Measurements from ENCODE around the gene CPB2.

CPB2 gene, protein sequence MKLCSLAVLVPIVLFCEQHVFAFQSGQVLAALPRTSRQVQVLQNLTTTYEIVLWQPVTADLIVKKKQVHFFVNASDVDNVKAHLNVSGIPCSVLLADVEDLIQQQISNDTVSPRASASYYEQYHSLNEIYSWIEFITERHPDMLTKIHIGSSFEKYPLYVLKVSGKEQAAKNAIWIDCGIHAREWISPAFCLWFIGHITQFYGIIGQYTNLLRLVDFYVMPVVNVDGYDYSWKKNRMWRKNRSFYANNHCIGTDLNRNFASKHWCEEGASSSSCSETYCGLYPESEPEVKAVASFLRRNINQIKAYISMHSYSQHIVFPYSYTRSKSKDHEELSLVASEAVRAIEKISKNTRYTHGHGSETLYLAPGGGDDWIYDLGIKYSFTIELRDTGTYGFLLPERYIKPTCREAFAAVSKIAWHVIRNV

DNA sequence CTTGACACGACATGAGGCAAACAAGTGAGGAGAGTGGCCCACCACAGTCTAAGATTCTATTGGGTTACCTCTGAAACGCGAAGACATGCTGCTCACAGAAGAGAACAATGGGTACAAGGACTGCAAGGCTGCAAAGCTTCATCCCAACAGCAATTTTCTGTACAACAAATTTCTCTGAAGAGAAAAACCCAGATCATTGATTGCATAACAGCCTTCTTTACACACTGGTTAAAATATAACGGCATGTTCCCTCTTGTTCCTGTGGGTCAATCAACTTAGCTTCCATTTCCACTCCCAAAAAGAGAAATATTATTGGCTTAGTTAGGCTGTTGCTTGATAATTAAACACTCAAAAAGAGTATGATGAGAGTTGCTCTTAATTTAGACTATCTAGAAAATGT is at the start of gene CPB2:
TSS of gene CPB2 (minus strand) at position 166 of the 400 bp plus-strand sequence. CDS start at position 142, 24 bp downstream.
- no peak for DNase-seq

DNA sequence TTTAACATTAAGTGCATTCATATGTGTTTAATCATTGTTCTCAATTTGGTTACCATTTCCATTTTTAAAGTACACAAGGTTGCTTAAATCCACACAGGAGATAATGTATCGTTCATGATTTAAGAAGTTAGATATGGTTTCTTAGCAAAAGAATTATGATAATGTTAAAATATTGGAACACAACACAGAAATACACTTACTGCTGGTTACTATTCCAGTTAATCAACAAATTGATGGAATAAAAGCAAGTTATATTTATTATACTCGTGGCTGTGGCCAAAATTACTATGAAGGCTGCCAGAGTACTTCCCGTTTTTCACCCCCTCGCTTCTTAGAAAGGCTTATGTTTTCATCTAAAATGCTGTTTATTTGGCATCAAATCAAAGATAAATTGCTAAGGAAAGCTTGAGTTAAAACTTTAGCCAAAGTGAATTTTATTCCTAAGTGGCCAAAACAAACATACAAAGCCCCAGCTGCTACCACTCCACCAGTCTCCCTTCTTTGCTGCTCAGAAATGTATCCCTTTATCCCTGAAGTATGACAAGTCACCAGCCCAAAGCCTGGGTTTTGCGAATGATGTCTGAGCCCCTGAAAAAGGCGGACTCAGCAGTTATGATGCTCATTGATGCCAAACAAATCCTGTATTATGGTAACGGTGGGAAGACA is 49.4 kb upstream of the CPB2 start:
- peak; percentile 2 for DNase-seq

DNA sequence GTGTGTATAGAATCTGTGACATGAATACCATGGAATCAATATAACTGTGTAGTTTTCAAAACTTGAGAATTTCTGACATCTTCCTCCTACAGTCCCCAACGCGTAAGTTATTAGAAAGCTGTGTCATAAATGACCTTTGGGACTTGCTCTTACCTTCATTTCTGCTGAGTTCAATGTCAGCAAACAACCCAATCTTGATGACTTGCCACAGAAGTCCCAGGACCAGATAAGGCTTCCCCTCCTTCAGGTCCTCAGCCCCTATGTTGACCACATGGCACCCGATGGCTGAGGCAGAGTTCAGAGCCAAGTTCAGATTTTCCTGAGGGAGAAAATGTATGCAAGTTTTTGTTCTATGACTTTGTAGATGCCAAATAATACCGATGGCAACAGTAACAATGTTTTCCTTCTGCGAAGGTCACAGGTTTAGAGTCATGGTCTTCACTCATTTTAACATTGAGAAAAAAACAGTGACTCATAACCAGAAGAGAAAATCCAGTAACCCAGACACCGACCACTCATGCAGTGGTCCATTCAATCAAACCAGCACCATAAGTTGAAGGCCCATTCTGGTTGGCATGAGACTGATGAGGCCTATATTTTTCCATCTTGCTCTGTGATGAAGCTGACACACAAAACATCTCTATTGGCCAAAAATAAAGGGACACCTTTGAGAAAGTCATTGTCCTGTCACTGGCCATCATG is 47.9 kb upstream of the CPB2 start:
- no peak for DNase-seq

DNA sequence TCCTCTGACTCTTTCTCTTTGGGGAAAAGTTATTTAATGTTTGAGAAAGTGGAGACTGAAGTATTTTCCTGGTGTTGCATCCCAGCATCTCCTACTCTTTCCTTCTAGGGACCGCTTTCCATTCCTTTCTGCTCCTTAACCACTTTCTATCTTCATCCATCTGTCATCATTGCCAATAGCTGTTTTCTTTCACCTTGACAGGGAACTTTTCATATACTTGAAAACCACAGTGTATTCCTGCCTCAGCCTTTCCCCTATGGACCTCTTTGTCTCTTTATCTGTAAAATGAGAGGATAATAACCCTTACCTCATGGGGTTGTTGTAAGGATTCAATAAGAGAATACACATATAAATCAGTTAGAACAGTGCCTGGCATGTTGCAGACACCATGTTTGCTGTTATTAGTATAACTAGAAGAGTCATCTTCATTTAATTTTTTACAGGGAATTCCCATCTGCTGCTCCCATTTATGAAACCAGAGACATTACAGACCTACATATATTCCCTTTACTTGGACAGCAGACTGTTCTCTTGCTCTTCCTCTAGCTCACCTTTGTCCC is 45.4 kb upstream of the CPB2 start:
- DNase-seq, result no peak

DNA sequence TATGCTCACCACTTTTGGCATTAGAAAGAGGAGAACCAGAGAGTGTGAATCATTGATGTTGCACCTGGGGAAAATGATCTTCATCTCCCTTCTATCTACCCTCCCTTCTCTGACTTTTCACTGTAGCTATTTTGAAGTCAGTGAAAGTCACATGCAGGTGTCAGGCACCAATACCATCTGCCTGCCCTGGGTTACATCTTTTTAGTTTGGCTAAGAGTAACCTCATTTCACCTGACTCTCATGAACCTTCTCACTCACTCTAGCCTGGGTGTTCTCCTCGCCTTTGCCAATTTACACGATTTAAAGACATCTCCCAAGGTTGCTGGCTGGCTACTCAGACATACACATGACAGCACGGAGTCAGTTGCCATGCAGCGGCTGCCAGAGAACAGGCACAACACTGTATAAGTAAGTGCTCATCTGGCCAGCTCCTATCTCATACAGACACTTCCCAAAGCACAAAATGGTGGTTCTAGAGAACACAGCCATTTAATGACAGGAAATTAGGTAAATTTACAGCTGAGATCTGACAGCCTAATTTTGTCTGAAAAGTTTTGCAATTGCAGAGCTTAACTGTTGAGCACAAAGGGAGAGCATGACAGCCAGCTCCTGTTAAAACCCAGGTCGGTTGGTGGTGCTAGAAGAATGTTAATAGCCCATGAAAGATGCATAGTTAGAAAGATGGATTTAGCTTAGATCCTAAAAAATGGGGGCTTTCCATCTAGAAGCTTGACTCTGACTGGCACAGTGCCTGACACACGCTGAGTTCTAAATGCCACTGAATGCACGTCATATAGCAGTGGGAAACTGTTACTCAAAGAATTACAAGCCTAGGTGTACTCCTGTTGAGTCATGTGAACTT is 44.7 kb upstream of the CPB2 start:
- no peak for DNase-seq

DNA sequence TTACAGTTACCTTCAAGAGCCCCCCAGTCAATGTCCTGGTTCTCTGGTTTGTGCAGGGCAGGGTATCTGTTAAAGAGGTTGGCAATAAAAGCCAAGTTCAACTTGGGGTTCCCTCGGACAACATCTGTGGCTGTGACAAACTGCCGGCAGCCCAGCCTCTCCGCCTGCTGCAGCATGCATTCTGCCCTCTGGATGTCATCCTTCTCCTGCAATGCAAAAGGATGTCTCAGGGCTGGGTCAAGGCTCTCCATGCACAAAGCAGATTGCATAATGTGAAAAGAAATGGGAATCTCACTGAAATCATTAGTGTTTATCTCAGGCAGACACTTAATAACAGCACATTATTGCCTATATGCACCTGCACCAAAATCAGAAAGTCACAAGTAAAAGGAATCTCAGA is 42.1 kb upstream of the CPB2 start:
- peak; percentile 29 for DNase-seq

DNA sequence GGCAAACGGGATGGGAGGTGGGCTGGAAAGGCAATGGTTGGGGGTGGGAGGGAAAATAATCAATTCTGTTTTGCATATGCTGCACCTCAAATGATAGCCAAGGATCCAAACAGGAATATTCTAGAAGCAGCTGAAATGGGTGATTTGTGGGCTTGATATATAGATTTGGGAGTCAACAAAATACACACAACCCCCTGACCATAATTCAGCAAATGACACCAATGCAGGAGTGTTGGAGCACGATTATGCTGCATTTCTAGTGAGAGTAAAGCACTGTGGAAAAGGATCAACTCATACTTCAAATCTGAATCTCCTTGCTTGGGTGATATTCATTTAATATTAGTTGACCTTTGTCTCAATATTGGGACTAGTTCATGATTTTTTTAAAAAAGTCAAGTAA is 41.1 kb upstream of the CPB2 start:
- DNase-seq, result no peak

DNA sequence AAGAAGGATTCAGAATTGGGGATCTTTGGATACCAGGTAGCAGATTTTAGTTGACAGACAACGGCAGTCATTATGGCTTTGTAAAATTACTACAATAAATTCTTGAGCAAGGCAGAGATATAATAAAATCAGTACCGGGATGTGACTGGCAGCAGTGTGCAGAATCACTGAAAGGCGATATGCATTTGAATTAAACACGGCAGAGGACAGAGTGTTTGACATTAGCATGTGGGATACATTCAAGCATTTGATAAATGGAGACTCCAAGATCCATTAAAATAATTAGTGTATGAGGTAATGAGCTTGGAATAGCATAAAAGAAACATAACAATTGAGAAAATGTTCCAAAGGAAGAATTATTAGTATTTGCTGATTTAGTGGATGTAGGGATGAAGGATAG is 40.3 kb upstream of the CPB2 start:
- no peak for DNase-seq

DNA sequence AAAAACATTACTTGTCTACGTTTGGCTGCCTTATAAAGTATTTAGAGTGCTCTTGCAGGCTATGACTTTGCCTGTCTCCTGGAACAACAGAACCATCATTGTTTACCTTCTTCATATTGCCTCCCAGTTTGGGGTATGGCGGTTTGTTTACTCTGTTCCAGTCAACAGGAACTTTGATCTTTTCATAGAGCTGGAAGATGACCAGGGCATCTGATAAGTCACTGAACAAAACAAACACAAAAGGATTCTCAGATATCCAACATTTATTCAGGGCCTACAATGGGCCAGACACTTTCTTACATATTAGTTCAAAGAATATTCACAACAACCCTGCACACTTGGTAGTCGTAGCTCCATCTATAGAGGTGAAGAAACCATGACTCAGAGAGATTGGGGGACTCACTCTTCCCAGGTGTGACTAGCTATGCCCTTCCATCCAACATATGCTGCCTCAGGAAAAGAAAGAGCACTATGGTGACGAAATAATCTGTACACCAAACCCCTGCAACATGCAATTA is 38.4 kb upstream of the CPB2 start:
- DNase-seq, result no peak

DNA sequence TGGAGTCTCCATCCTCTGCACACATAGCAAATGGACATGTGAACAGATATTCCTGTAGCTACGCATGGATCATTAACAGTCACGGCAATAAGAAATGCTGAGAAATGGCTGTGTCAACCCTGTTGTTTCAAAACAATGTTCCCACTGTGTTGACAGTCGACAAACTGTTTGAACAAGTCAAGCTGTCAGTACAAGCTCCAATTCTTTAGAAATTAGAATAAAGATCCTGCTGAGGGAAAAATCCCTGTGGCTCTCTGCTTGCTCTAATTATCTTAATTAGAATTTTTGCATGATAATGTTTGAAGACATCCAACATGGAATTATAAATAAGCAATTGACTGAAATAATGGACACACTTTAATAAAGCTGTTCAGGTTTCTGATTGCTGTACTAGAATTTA is 37.9 kb upstream of the CPB2 start:
- DNase-seq, result no peak

DNA sequence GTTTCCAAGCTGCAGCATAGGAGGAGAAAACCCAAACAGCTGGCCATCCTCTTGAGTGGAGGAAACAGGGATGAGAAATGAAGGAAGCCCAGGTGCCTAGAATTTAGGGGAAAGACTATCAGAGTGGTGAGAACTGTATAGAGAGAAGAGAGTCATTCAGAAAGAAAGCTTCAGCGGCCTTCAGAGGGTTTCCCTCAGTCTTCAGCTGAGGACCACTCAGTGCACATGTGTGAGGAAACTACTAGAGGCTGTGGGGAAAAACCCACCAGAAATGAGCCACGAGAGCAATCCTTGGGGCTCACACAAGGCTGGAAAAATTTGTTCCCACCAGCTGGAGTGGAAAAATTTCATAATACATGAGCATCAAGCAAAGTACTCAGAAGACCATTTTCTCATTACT is 35.2 kb upstream of the CPB2 start:
- no peak for DNase-seq

DNA sequence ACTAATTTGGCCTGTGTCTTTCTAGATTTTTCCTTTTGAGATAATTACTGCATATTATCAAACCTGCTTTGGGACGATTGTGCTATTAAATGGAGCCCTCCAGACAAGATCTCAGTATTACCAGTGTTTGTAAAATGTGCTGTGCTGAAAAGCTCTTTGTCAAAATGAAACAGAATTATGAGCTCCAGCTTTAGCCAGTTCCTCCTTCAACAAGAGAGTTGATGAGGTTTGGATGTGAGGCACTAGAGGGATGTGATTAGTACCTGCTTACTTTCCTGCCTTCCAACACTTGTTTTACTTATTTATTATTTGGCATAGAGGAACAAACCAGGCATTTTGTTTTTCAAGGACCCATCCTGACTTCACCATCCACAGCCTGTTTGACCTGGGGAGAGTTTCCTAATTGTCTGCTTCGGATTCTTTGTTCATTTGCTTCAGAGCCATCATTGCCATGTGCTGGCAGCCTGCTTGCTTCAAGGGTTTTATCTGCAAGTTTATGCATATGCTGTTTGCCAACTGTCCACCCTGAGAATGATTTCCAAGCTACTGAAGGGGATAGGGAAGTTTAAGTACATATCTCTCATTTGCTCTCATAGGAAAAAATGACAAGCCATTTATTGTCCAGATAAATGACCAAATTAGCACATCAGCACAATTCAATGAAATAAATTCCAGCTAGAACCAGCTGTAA is 32.9 kb upstream of the CPB2 start:
- DNase-seq, result no peak

DNA sequence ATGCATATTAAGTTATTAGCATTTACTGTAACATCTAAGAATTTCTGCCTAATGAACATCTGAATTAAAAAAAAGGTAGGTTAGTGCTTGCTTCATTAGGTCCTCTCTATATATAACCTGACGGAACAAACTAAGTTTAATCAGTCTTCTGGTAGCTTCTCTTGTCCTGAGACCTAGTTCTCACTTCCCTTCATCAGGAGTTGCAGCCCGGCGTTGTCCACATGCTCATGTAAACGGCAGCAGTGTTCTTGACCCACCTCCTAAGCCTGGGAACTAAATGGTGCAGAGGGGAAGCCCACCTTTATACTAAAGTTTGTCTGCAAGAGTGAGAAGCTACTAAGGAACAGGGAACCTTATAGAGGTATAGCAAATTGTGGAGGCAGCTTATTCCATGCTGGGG is 31.9 kb upstream of the CPB2 start:
- DNase-seq, result no peak

DNA sequence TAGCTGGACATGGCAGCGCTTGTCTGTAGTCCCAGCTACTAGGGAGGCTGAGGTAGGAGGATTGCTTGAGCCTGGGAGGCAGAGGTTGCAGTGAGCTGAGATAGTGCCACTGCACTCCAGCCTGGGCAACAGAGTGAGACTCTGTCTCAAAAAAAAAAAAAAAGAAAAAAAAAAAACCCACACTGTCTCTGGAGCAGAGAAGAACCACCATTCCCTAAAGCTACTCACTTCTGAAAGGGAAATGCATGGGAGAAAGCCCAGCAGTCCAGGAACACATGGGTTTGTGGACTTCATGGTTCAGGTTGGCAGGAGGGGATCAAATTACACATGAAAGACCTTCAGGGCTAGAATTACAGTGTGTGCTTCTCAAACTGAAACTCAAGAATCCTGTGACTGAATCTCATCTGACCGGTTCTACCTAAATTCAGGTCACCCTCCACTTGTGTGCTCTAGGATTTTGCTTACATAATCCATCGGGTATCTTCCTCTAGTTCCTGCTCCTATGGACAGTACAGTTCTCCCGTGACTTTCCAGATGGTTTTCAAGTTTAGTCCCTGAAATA is 30.2 kb upstream of the CPB2 start:
- DNase-seq, result peak; percentile 45

DNA sequence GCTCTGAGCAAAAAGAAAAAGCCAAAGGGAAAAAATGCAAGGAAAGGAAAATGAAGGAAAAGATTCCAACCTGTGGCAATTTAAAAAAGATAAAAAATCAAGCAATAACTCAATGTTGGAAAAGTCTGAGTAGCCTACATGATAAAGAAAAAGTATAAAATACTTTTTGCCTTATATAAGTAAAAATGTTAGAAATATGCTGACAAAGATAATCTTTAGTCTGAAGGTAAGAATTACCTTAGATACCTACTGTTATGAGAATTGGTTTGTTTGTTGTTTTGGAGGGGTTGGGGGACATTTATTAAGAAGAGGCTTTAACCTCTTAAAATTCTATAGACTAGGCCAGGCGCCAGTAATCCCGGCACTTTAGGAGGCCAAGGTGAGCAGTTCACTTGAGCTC is 29.7 kb upstream of the CPB2 start:
- DNase-seq, result no peak

DNA sequence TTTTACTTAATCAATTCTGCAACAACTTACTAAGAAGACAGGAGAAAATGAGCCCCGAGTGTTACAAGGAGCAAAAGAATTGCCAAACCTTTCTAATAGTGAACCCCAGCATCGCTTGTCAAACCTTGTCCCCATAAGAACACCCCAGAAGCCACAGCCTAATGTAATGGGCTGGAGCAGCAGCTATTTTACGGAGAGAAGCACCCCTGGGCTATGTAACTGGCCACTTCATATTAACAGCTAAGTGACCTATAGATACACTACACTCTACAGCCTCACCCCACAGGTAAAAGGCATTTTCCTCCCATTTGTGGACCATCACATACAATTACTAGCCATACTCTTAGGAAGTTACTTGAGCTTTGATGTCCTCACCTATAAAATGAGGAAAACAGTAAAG is 27.3 kb upstream of the CPB2 start:
- DNase-seq, result no peak

DNA sequence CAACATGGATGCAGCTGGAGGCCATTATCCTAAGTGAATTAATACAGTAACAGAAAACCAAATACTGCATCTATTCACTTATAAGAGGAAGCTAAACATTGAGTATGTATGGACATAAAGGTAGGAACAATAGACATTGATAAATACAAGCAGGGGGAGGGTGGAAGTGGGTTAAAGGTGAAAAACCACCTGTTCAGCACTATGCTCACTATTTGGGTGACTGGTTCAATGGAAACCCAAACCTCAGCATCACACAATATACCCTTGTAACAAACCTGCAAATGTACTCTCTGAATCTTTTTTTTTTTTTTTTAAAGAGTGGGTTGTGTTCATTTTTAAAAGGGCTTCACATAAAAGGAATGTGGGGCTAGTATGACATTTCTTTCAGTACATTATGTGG is 26.9 kb upstream of the CPB2 start:
- DNase-seq, result no peak

DNA sequence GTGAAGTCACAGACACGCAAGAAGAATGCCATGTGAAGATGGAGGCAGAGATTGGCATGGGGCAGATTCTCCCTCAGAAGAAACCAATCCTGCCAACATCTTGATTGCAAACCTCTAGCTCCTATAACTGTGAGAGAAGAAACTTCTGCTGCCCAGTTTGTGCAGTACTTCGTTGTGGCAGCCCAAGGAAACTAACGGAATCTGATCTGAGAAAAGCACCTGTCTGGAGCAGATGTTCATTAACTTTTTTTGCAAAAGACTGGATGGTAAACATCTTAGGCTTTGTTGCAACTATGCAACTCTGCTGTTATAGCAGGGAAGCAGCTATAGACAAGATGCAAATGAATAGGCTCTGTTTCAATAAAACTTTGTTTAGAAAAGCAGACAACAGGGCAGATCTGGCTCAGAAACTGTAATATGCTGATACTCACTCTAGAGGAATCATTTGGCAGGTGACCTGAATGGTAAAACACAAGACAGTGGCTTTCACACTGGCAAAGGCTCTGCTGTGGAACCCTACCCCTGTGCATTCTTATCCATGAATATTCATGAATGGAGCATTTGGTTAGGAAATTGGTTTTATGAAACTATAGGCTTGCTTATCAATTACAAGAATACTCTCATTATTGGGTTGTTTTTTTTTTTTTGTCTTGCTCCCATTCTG is 25.3 kb upstream of the CPB2 start:
- DNase-seq, result no peak

DNA sequence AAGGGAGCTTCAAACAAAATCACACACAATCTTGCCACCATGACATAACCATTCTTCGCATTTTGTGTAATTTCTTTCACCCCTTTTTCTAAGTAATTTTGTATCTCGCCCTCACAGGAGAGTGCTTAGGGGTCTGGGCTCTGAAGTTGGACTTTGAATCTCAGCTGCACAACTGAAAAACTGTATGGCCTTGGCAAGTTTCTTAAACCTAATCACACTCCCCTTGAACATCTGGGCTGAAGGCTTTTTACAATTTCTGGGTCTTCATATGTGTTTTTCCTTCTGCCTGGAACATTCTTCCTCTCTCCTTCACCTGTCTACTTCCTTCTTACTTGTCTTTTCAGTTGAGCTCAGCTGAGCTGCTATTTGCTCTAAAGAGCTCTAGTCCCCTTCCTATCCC is 24.3 kb upstream of the CPB2 start:
- no peak for DNase-seq

DNA sequence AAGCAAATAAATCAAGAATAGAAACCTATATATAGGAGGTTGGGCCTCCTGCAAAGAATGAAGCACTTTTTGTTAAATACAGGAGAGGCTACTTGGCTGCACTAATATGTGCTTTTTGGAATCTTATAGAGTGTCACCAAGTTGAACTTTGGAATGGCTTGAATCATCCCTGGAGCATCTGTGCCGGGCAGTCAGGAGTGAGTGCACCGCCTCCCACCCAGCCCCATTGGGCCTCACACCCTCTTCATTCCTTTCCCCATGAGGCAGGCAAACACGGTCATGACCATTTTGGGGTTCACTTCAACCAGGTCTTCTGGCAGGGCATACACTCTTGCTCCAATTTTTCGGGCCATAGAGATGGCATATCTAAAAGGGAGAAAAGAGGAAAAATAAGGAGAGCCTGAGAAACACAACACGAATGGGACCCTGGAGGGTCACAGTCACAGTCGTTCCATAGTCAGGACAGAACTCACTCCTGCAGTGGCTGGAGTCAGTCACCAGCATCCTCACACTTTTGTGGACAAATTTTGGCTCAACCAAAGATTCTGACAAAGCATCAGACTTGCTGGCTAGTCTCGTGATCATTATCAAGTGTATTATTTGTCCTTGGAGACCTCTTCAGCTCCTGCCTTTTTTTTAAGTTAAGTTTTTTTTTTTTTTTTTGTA is 22.7 kb upstream of the CPB2 start:
- no peak for DNase-seq
